ENCODE data around the gene MRGPRF. TPM values are rescaled to one million over a fixed set of nuclear protein-coding genes. Genes with fewer than 3 reads are reported as not detected.
A peak's percentile ranks its signal among the peaks of the same experiment; 100 is the strongest.

Gene MRGPRF
- total RNA-seq, 4 donors from 2014 or later = 4.2 to 21.9 (median 5.2) TPM

DNA sequence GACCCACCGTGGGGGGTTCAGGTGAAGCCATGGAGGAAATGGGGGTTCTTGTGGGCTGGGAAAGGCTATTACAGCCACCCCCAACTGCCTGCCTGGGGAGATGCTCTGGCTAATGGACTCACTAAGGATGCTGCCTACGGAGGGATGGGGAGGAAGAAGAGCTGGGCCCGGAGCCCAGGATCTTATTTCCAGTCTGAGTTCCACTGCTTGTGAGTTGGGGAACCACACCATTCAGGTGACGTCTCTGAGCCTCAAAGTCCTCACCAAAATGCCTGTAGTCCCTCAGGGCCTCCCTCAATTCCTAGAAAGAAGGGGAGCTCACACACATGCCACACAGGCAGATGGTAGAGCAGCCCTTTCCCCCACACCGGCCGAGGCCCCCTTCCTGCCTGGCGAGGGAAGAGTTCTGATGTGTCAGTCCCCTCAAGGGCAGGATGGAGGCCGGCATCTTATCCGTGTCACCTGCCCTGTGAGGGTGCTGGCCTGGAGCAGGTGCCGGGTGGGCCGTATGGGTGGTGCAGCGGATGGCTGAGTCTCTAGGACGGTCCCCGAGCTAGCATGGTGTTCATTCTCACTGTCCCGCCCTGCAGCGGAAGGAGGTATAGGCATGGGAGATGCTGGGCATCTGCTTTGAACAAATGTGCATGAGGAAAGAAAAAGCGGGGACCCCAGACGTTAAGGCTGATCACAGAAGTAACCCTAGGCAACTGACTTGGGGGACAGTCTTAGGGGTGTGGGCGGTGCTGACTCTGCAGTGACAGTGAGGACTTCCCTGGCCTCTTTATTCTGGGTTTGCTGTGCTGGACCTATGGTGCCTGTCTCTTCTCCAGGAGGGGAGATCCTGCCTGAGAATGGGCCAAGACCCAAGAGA is 15.7 kb downstream of the MRGPRF start:
- H3K4me1 ChIP-seq = peaks cover 0 to 21% (median 0%) of the 10 kb centered on the region in 4 donors
- DNase-seq = peak in 1 of 3 donors; percentile 29
- no peaks in the 10 kb centered on the region for H3K36me3 ChIP-seq
- no peaks in the 10 kb centered on the region for H3K9me3 ChIP-seq
- H3K27ac ChIP-seq = no peak overlapping the region
- no peak overlapping the region for H3K4me3 ChIP-seq
- TF ChIP-seq, protein P1, sequence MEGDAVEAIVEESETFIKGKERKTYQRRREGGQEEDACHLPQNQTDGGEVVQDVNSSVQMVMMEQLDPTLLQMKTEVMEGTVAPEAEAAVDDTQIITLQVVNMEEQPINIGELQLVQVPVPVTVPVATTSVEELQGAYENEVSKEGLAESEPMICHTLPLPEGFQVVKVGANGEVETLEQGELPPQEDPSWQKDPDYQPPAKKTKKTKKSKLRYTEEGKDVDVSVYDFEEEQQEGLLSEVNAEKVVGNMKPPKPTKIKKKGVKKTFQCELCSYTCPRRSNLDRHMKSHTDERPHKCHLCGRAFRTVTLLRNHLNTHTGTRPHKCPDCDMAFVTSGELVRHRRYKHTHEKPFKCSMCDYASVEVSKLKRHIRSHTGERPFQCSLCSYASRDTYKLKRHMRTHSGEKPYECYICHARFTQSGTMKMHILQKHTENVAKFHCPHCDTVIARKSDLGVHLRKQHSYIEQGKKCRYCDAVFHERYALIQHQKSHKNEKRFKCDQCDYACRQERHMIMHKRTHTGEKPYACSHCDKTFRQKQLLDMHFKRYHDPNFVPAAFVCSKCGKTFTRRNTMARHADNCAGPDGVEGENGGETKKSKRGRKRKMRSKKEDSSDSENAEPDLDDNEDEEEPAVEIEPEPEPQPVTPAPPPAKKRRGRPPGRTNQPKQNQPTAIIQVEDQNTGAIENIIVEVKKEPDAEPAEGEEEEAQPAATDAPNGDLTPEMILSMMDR (IDR thresholded peaks at IDR 0.05) = no peak
- no peak for TF ChIP-seq POLR2A (IDR thresholded peaks at IDR 0.05)
- H3K27me3 ChIP-seq = no peaks in the 10 kb centered on the region

DNA sequence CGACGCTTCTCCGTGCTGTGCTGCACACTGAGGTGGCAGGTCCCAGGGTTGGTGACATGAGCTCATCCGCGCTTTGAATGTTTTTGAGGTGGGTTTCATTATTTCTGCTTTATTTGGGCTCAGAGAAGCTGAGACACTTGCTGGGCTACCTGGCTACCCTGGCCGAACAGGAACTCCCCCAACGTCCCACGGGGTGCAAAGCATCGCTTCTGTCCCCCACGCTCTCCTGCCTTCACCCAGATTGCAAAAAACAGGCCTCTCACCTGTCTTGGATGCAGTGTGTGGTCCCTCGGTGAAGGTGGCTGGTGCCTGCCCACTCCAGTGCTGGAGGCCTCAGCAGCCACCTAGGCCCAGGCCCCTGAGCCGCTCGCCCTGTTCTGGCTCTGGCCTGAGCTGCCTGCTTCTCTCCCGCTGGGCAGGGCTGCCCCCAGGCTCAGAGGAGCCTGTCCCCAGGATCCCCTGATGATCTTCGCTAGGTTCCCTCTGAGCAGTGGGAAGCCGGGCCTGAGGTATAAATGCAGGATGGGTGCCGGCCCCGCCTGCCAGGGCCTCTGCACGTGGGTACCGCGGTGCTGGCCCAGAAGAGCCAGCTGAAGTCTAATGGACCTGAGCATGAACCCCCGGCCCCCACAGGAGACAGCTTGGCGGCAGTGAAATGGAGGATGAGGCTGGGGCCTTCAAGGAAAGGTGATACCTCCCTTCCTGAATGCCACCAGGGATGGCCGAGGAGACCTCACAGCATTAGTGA is 16.5 kb downstream of the MRGPRF start:
- Histone ChIP-seq H3K4me3 (no peak overlapping the region), H3K4me1 (peaks cover 0 to 15% (median 0%) of the 10 kb centered on the region in 4 donors), H3K36me3 (no peaks in the 10 kb centered on the region), H3K27me3 (no peaks in the 10 kb centered on the region), H3K27ac (no peak overlapping the region), H3K9me3 (no peaks in the 10 kb centered on the region)
- peak in 1 of 3 donors; percentile 14 for DNase-seq
- TF ChIP-seq POLR2A (IDR thresholded peaks at IDR 0.05) = no peak
- TF ChIP-seq, protein P1 (IDR thresholded peaks at IDR 0.05) = no peak

DNA sequence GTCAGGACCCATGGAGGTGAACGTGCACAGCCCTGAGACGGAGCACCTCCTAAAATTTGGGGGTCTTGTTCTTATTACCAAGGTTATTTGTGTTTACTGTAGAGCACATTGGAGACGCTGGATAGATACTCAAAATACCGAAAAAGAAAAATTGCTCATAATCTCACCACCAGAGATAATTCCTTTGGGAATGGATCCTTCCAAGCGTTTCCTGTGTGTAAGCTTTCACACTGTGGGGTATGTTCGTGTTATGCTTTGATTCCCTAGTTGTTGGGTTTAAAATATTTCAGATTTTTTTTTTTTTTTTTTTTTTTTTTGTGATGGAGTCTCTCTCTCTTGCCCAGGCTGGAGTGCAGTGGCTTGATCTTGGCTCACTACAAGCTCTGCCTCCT is 18.2 kb downstream of the MRGPRF start:
- no peaks in the 10 kb centered on the region for H3K9me3 ChIP-seq

DNA sequence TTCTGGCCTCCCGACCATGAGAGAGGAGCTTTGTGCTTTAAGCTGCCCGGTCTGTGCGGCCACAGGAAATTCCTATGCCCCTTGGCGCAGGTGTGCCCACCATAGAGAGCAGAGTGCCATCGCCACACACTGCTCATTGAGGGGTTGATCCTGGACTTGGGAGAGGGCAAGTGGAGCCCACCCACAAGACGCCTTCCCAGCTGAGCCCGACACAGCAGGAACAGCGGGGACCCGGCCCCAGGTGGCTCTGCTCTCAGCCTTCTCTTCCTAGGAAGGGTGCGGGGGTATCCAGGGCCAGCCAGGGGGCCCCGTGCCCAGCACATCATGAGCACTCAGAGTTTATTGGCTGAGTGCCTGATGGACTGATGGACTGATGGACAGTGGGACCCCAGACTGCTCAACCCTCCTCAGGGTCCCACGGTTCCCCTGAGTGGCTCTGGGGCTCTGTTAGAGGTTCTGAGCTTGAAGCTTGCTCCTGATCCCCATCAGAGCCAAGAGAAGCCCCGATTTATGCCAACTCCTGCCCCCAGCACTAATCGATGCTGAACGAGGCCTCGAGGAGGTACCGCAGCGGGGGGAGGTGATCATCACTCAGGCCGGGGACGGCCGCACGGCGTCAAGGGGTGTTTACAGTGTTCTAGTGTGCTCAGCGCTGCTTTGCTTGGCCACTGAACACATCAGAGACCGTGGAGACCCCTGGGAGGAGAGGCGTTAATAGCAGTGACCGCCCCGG is 18.7 kb downstream of the MRGPRF start:
- no peak overlapping the region for H3K27ac ChIP-seq
- no peak for TF ChIP-seq POLR2A (IDR thresholded peaks at IDR 0.05)
- TF ChIP-seq, protein P1 (IDR thresholded peaks at IDR 0.05) = no peak
- H3K9me3 ChIP-seq = no peaks in the 10 kb centered on the region
- no peaks in the 10 kb centered on the region for H3K27me3 ChIP-seq
- peak in 1 of 3 donors; percentile 40 for DNase-seq
- H3K36me3 ChIP-seq = no peaks in the 10 kb centered on the region
- no peaks in the 10 kb centered on the region for H3K4me1 ChIP-seq
- no peak overlapping the region for H3K4me3 ChIP-seq

More for the DNA sequence above, 18.2 kb downstream of the MRGPRF start:
- H3K27me3 ChIP-seq = no peaks in the 10 kb centered on the region
- no peaks in the 10 kb centered on the region for H3K36me3 ChIP-seq
- DNase-seq = no peak
- no peak overlapping the region for H3K27ac ChIP-seq
- no peak overlapping the region for H3K4me3 ChIP-seq
- TF ChIP-seq, protein P1 (IDR thresholded peaks at IDR 0.05) = no peak
- H3K4me1 ChIP-seq = no peaks in the 10 kb centered on the region

DNA sequence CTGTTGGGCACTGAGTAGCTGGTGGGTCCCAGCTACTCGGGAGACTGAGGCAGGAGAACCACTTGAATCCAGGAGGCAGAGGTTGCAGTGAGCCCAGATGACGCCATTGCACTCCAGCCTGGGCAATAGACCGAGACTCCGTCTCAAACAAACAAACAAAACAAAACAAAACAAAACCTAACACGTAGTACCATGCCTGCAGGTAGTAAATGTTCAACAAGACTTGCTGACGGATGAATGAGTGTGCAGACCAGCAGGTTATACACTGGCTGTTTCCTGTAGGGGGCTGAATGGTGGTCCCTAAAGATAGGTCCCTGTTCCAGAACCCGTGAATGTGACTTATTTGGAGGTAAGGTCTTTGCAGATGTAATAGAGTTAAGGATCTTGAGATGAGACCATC is 19.5 kb downstream of the MRGPRF start:
- Histone ChIP-seq H3K27ac (no peak overlapping the region), H3K27me3 (no peaks in the 10 kb centered on the region), H3K9me3 (no peaks in the 10 kb centered on the region), H3K4me1 (no peaks in the 10 kb centered on the region), H3K36me3 (no peaks in the 10 kb centered on the region), H3K4me3 (no peak overlapping the region)
- no peak for DNase-seq
- TF ChIP-seq POLR2A (IDR thresholded peaks at IDR 0.05) = no peak
- TF ChIP-seq, protein P1 (IDR thresholded peaks at IDR 0.05) = no peak

Data from Peyer's patch (tissue), 4 donors.